Measurements from ENCODE around the gene CLTCL1.
"Not testable (repeated sequence)": the region's sequence is repeated elsewhere in the genome, so short reads cannot be mapped to it uniquely, and the experiment has no call there.

CLTCL1 gene

GRCh38 chr22:19218541-19219233 is 72.8 kb downstream of the CLTCL1 start:
- no peak for DNase-seq (ENCODE audit: low read depth)

DNA sequence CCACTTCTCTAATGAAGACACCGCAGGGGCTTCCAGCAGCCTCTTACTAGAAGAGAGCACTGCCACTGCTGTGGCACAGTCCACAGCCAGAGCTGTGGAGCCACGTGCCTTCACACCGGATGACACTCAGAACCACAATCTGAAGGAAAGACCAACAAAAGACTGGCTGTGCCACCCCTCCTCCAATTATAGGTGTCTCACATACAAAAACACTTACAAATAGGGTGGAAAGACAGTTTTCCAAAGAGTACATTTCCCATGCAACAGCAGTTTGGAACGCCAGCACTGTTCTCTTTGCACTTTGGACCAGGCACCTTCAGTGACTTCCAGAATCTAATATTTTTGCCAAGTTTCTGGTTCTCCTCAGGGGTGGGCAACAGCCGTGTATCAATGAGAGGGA is 74.9 kb downstream of the CLTCL1 start:
- DNase-seq (ENCODE audit: low read depth) = no peak

- DNase-seq (ENCODE audit: low read depth) = no peak
Observed at GRCh38 chr22:19215360-19215759, 76.2 kb downstream of the CLTCL1 start.

DNA sequence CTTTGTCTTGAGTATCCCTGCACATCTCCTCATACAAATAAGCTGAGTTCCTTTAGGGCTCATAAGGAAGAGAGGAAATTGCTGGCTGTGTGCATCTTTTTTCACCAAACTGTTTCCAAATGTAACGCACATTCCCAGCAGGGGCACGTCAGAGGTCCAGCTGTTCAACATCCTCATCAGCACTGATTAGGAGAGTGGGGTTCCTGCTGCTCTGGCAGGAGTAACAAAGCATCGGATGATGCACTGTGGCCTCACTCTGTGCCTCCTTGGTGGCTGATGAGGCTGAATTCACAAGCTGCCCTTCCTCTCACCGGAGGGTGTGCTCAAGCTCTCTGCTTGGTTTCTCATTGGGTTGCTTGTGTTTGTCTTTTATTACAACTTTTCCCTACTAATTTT is 77.4 kb downstream of the CLTCL1 start:
- DNase-seq (ENCODE audit: low read depth) = no peak

GRCh38 chr22:19213442-19214077 is 78.0 kb downstream of the CLTCL1 start:
- DNase-seq (ENCODE audit: low read depth) = no peak

DNA sequence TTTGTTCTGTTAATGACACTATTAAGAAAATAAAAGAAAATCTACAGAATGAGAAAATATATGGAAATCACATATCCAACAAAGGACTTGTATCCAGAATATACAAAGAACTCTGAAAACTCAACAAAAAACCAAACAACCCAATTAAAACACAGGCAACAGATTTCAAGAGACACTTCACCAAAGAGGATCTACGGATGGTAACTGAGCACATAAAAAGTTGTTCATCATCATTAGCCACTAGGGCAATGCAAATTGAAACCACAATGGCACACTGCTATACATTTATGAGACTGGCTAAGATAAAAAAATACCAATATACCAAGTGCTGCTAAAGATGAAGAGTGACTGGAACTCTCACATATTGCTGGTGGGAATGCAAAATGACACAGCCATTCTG is 78.5 kb downstream of the CLTCL1 start:
- DNase-seq (ENCODE audit: low read depth) = no peak

DNA sequence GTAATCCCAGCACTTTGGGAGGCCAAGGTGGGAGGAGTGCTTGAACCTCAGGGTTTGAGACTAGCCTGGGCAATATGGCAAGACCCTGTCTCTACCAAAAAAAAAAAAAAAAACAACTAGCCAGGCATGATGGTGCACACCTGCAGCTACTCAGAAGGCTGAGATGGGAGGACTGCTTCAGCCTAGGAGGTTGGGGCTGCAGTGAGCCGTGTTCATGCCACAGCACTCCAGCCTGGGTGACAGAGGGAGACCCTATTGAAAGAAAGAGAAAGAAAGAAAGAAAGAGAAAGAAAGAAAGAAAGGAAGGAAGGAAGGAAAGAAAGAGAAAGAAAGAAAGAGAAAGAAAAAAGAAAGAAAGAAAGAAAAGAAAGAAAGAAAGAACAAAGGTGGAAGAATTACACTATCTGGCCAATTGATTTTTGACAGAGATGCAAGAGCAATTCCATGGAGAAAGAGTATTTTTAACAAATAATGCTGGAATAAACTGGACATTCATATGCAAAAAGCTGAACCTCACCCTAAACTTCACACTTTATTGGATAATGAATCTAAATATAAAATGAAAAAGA is 79.1 kb downstream of the CLTCL1 start:
- DNase-seq (ENCODE audit: low read depth) = no peak

DNA sequence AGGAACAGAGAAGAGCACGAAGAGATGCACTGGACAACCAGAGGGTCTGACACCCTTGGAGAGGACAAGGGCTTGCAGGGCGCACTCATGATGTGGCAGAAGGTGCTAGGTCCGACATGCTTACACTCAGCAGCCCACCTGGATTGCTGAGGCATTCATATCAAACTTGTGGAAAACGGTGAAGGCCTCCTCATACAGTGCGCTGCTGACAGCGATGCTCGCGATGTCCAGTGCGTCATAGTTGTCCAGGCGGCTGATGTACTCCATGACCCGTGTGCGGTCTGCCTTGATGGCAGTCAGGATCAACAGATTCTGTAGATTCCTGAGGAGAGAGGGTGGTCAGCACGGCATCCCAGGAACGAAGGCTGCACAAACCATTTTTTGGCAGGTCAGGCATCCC is 81.3 kb downstream of the CLTCL1 start:
- no peak for DNase-seq (ENCODE audit: low read depth)

GRCh38 chr22:19208287-19208847 is 83.2 kb downstream of the CLTCL1 start:
- no peak for DNase-seq (ENCODE audit: low read depth)

DNA sequence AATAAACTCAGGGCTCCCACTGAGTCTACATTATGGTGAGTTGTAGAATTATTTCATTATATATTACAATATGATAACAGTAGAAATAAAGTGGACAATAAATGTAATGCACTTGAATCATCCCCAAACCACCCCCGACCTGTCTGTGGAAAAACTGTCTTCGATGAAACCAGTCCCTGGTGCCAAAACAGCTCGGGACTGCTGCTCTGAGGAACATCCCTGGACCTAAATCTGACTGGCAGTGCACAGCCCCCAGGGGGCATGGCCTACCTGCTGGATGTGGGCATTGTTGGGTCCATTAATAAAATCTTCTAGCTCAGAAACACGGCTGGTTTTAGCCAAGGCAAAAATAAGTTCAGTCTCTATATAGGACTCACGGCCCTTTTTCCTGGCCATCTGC is 83.6 kb downstream of the CLTCL1 start:
- no peak for DNase-seq (ENCODE audit: low read depth)

GRCh38 chr22:19207401-19207808 is 84.1 kb downstream of the CLTCL1 start:
- no peak for DNase-seq (ENCODE audit: low read depth)

- no peak for DNase-seq (ENCODE audit: low read depth)
Observed at GRCh38 chr22:19206287-19206686, 85.2 kb downstream of the CLTCL1 start.

DNA sequence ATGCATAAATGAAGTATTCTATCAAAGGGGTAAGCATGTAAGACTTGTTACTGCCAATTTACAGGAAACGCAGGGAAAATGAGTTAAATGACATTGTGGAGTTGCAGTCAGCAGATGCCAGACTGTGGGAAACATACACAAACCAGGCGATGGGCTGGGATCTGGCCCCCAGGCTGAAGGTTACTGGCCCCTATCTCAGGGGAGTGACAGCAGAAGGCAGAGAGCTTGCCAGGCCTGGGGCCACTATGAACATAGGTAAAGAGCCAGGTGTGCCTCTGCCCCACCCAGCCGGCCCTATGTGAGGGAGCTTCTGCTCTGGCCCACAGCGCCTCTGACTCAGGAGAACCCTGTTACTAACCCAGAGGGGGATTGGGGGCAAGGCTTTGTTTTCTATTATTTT is 86.9 kb downstream of the CLTCL1 start:
- DNase-seq (ENCODE audit: low read depth) = no peak

DNA sequence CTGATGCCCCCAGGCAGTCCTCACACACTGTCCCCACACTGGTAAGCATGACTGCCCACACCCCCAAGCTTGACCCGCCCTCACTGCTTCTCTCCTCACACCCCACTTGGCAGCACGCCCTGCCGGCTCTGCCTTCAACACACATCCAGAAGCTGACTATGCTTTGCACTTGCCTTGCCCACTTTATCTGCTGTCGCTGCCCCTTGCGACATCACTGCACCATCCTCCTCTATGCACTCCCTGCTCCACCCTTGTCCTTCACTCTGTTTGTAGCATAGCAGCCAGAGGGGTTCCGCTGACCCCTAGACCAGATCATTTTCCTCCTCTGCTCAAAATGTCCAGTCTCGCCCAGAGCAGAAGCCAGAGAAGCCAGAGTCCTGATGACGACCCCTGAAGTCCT is 87.7 kb downstream of the CLTCL1 start:
- no peak for DNase-seq (ENCODE audit: low read depth)

GRCh38 chr22:19202799-19203186 is 88.7 kb downstream of the CLTCL1 start:
- DNase-seq (ENCODE audit: low read depth) = not testable (repeated sequence)

DNA sequence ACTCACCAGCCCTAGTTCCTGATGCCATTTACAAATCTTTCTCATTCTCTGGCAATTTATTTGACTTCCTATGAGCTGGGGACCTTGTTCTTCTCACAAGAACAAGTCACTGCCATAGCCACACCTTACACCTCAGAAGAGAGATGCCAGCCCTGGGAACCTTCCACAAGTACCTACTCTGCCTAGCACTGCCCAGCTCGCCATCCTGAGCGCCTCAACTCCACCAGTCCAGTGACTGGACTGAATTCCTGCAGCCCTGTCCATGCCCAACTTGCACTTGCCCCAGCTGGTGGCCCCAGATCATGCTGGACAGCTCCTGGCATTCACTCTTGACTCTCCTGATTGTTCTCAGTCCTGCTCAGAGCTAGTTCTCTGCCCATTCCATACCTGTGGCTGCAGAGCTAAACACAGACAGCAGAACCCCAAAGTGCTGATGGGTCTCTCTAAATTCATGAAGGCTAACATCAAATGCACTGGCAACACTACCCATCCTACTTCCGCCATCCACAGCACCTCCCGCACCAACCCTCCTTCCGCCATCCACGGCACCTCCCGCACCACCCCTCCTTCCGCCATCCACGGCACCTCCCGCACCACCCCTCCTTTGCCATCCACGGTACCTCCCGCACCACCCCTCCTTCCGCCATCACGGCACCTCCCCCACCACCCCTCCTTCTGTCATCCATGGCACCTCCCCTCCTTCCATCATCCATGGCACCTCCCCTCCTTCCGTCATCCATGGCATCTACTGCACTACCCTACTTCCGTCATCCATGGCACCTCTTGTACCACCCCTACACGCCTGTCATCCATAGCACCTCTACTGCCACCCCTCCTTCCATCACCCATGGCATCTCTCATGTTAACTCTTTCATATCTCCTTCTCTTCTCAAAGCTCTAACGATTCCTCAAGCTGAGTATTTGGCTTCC is 89.4 kb downstream of the CLTCL1 start:
- DNase-seq (ENCODE audit: low read depth) = no peak

DNA sequence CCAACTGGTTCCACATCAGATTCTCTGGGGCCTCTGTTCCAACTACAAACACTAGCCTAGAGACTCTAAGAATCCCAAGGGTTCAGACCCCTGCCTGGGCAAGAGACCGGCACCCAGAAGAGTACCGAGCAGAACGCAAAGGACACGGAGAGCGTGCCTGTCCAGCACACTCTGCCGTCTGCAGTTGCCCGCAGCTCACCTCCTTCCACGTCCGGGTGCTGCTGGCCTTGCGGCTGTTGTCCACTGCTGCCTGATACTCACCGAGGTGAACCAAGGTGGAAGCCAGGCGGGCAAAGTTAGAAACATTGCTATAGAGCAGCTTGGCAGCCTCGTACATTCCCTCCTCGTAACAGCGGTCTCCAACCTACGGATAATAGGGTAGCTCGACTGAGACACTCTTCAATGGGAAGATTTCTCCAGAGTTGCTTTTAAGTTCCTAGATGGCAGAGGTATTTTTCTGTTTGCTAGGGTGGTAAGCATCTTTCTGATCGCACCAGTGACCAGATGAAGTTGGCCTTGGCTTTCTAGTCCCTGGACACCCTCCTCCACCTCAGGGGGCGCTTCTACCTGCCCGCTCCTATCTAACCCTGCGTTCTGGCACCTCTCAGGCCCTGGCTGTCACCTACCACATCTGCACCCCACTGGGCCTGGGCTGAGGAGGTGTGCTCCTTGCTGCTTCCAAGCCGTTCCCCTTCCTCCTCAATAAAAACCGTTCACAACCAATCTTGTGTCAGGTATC is 90.2 kb downstream of the CLTCL1 start:
- DNase-seq (ENCODE audit: low read depth) = no peak

DNA sequence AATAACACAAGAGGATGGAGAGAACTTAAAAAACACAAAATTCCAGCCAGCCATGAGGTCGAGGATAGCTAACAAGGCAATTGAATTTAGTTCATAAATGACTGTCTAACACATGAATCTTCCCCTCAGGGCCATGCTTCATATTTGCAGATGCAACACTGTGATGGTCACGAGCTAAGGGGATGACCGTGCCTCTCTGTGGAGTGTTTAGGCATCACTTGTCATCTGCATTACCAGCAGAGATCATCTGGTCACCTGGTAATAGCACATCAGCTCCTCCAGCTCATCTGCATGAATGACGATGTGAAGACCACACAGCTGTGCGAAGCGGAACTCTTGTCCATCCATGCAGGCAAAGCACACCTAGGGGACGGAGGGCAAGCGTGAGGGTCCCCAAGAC is 92.0 kb downstream of the CLTCL1 start:
- DNase-seq (ENCODE audit: low read depth) = no peak

DNA sequence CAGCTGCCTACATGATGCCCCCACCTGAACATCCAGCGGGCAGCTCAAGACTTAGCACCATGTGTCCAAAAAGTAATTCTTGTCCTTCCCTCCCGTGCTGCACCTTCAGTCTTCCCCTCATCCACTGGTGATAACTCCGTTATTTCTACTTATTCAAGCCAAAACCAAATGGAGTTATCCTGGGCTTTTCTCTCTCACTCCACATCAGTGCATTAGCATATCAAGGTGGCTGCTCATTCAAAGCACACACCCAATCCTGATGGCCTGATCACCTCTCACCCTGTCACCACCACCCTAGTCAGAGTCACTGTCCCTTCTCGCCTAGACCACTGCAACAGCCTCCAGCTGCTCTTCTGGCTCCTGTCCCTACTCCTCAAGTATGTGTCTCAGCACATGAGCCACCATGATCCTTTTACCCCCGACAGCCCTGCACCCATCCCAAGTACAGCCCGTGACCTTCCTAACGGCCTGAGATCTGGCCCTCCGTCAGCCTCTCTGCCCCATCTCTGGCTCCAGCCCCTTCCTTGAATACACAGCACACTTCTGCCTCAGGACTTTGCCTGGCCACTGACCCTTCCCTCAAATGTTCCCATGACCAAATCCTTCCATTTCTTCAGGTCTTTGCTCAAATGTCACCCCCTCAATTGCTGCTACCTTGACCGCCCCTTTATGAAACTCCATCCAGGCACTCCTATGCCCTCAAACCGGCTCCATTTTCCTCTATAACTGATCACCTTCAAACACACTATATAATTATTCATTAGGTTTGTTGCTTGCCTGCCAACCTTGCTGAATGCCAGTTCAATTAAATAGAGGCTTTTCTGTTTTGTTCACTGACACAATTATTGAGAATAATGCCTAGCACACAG is 93.3 kb downstream of the CLTCL1 start:
- DNase-seq (ENCODE audit: low read depth) = no peak

DNA sequence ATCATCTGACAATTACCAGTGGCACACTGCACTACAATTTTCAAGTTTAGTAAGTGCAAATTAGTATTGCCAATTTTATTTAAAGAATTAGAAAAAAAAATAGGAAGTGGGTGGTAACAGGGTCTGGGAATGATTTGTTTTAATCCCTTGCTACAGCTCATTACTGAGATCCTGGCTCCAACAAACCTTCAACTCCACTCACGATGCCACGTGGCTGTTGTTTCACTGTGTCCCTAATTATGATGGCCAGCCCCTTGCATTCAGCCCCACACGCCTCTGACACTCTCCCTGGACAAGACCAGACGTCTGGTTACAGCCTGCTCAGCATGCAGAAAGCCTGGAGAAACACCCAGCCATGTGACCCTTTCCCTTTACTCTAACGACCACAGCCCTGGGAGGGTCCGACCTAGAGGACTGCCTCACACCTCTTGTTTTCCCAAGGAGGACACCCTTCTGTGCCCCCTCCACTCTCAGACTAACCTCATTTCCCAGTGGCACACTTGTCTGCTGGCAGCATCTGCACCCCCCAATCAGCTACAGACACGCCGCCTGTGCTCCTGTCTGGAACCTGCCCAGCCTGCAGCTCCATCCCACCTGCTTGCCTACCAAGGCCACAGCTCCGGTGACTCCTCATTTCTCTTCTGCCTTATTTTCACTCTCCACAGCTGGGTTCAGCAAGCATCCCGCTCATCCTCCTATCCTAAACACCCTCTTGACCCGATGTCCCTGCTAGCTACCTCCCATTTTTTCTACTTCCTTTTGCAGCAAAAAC is 94.5 kb downstream of the CLTCL1 start:
- DNase-seq (ENCODE audit: low read depth) = no peak
